MG63 (cell line): Measurements from ENCODE around the gene BUD13. TPM values are rescaled to one million over a fixed set of nuclear protein-coding genes. Genes with fewer than 3 reads are reported as not detected.
A peak's percentile ranks its signal among the peaks of the same experiment; 100 is the strongest.

ENCODE experiments used
- DNase-seq: peaks from one replicate; pipeline ENCODE4 v3.0.0-alpha.2; 2020
- H3K27me3 ChIP-seq: fragments of 250-450 bp; sonication (Bioruptor Pico); 2 replicates; pipeline ENCODE4 v1.5.1; 2020; ENCODE audit warnings: mild to moderate bottlenecking, moderate library complexity
- H3K36me3 ChIP-seq: fragments of 250-450 bp; sonication (Bioruptor Pico); 2 replicates; pipeline ENCODE4 v1.5.1; 2020; ENCODE audit warnings: mild to moderate bottlenecking, moderate library complexity
- H3K4me3 ChIP-seq: fragments of 250-450 bp; sonication (Bioruptor Pico); 2 replicates; pipeline ENCODE4 v1.5.1; 2020; ENCODE audit warnings: mild to moderate bottlenecking, moderate library complexity
- H3K9me3 ChIP-seq: fragments of 250-450 bp; sonication (Bioruptor Pico); 2 replicates; pipeline ENCODE4 v1.5.1; 2020; ENCODE audit warnings: mild to moderate bottlenecking, moderate library complexity
- total RNA-seq: library from RNA; depleted of rRNA; stranded (reverse); fragments of >200 nt; shearing (Covaris generic); gene quantifications from 2 replicates; pipeline ENCODE4 v1.2.3, GENCODE V29; 2014; ENCODE audit warnings: low replicate concordance

BUD13 gene
- total RNA-seq, 1 experiment from 2014 or later: 22.9 TPM

GRCh38 chr11:116732271-116733042 lies 40.3 kb downstream of the BUD13 start:
- peak; percentile 47 for DNase-seq
- Histone ChIP-seq H3K27me3 (no peaks in the 10 kb centered on the region), H3K36me3 (no peaks in the 10 kb centered on the region), H3K4me3 (no peak overlapping the region), H3K9me3 (no peaks in the 10 kb centered on the region)

- Histone ChIP-seq H3K9me3 (no peaks in the 10 kb centered on the region), H3K27me3 (no peaks in the 10 kb centered on the region), H3K36me3 (no peaks in the 10 kb centered on the region), H3K4me3 (no peak overlapping the region)
- no peak for DNase-seq
Measured at GRCh38 chr11:116731821-116732220, 41.0 kb downstream of the BUD13 start.

DNA sequence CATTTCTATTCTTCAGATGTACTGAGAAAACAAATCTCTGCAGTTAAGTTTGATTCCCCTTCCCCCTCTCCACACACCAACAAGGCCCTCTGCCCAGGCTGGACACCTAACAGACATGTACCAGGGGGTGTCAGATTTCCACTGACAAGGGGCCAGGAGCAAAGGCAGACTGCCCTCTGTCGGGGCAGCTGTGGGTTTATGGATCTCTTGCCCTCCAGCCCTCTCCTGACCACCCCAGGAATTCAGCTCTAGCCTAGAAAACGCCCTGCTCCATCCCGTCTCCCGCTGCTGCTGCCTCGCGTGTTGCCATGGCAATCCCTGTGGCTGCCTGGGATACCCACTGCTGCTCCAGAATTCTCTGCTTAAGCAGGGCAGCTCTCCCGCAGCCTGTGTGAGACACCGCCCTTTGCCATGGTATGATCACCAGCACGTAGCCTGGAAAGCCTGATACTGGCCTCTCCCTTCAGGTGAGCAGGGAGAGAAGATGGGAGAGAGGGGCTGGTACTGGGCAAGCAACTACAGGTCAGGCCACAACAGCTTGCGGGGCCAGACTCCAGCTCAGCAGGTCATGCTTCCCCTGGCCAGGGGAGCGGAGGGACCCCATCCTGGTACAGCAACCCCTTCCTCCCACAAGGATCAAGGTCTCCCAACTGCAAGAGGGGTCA lies 41.6 kb downstream of the BUD13 start:
- Histone ChIP-seq H3K4me3 (no peak overlapping the region), H3K36me3 (no peaks in the 10 kb centered on the region), H3K27me3 (no peaks in the 10 kb centered on the region), H3K9me3 (no peaks in the 10 kb centered on the region)
- no peak for DNase-seq

GRCh38 chr11:116730601-116731000 lies 42.2 kb downstream of the BUD13 start:
- Histone ChIP-seq H3K4me3 (no peak overlapping the region), H3K27me3 (no peaks in the 10 kb centered on the region), H3K36me3 (no peaks in the 10 kb centered on the region), H3K9me3 (no peaks in the 10 kb centered on the region)
- DNase-seq: no peak

GRCh38 chr11:116730241-116730561 lies 42.6 kb downstream of the BUD13 start:
- no peaks in the 10 kb centered on the region for H3K36me3 ChIP-seq
- H3K9me3 ChIP-seq: no peaks in the 10 kb centered on the region
- no peak overlapping the region for H3K4me3 ChIP-seq
- no peak for DNase-seq
- no peaks in the 10 kb centered on the region for H3K27me3 ChIP-seq

DNA sequence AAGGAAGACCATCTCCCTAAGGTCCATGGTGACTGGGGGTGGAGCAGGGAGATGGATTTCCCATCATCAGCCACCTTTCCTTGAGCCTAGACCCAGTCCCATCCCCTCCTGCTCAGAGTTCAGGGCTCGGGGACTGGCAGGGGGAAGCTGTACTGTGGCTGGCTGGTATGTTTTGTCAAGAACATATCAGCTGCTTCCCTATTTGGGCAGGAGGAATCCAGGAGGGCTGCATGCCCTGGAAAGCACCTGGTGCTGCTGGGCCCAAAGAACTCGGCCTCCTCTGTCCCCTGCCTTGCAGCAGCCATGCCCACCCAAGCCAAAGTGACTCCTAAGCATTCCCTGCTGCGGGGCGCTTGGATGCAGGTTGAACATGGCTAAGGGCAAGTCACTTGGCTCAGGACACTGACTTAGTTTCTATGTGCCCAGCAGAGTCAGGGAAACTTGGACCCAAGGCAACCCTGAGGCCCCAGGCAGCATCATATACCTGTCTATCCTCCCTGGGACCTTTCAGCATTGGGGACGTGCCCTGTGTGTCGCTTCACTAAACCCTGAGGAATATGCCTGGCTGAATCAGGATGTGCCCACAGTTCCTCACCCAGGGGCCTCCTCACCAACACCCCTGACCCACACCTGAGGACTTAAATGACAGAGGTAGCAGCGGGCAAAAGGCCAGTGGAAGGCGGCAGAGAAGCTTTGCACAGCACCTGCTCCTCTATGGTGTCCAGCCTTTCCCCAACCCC lies 43.1 kb downstream of the BUD13 start:
- no peaks in the 10 kb centered on the region for H3K36me3 ChIP-seq
- no peaks in the 10 kb centered on the region for H3K27me3 ChIP-seq
- H3K9me3 ChIP-seq: no peaks in the 10 kb centered on the region
- H3K4me3 ChIP-seq: no peak overlapping the region
- no peak for DNase-seq

DNA sequence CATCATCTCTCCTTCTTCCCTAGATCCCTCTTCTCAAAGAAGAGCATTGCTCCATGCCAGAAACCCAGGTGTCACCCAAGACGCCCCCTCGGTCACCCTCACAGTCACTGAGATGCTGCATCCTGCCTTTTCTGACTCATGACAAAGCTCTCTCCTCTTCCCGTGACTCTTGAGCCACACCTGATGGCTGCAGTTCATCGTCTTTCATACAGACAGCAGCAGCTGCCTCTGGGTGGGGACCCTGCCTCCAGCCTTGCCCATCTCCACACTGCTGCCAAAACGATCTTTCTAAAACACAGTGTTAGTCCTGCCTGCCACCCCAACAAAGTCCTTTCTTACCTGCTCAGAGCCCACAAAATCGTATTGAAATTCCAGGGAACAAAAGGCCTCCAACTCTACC lies 44.8 kb downstream of the BUD13 start:
- H3K4me3 ChIP-seq: no peak overlapping the region
- H3K36me3 ChIP-seq: no peaks in the 10 kb centered on the region
- DNase-seq: no peak
- no peaks in the 10 kb centered on the region for H3K9me3 ChIP-seq
- H3K27me3 ChIP-seq: no peaks in the 10 kb centered on the region

DNA sequence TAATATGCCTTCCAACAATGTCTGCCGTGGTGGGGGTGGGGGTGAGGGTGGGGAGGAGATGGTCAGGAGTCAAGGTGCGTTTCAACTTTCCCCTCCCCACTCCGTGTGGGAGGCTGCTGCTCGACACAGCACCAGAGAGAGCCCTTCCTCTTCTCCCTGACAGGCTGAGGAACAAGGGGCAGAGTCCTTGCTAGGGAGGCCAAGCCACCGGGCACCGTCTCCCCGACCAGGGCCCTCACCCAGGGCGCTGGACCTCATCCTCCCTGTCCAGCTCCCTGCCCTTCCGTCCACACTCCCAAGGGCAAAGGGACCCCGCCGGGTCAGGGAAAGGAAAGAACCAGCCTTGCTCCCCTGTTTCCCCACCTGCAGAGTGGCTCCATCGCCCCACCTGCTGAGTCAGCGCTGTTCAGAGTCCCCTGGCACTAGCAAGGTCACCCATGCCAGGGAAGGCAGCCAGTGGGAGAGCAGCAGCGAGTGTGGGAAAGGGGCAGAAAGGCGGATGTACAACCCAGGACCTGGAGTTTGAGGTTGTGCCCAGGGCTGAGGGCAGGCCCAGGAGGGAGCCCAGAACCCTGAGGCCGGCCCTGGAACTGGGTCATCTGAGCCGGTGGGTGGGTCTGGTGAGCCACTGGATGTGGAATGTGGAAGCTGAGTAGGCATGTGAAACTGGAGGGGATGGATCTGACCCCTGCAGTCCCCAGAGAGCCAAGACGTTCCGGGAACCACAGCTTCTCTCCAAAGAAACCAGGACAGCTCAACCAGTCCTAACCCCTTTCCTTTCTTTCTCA lies 47.2 kb downstream of the BUD13 start:
- Histone ChIP-seq H3K9me3 (no peaks in the 10 kb centered on the region), H3K4me3 (no peak overlapping the region), H3K27me3 (no peaks in the 10 kb centered on the region), H3K36me3 (no peaks in the 10 kb centered on the region)
- DNase-seq: peak; percentile 69

GRCh38 chr11:116724813-116725212 lies 48.0 kb downstream of the BUD13 start:
- Histone ChIP-seq H3K9me3 (no peaks in the 10 kb centered on the region), H3K36me3 (no peaks in the 10 kb centered on the region), H3K27me3 (no peaks in the 10 kb centered on the region), H3K4me3 (no peak overlapping the region)
- DNase-seq: no peak

GRCh38 chr11:116723511-116723910 lies 49.3 kb downstream of the BUD13 start:
- Histone ChIP-seq H3K27me3 (no peaks in the 10 kb centered on the region), H3K36me3 (no peaks in the 10 kb centered on the region), H3K9me3 (no peaks in the 10 kb centered on the region), H3K4me3 (no peak overlapping the region)
- DNase-seq: no peak

GRCh38 chr11:116721988-116722387 lies 50.8 kb downstream of the BUD13 start:
- Histone ChIP-seq H3K4me3 (no peak overlapping the region), H3K27me3 (no peaks in the 10 kb centered on the region), H3K36me3 (no peaks in the 10 kb centered on the region), H3K9me3 (no peaks in the 10 kb centered on the region)
- no peak for DNase-seq

- H3K27me3 ChIP-seq: no peaks in the 10 kb centered on the region
- DNase-seq: no peak
- no peaks in the 10 kb centered on the region for H3K9me3 ChIP-seq
- H3K4me3 ChIP-seq: no peak overlapping the region
- no peaks in the 10 kb centered on the region for H3K36me3 ChIP-seq
Measured at GRCh38 chr11:116720895-116721294, 51.9 kb downstream of the BUD13 start.

DNA sequence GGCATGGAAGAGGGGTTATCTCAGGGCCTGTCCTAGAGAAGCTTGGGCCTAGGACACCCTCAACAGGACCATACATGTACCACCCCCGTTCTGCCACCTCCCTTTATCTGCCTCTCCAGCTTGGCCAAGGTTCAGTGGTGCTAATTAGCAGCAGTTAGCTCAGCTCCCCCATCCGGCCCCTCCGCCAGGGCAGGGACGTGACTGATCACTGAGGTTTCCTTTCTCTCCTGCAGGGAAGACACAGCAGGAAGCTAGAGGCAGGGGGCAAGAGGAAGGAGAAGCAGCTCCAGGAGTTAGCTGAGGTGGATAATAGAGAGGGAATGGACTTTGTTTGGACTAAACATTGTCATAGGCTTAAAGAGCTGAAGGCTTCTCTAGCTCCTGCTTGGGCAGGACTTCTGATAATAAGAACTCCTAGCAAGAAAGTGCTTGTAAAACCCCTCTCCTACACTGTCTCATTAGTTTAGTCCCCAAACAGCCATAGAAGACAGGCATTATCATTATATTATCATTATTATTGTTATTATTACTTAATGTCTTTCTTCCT lies 53.8 kb downstream of the BUD13 start:
- no peaks in the 10 kb centered on the region for H3K9me3 ChIP-seq
- no peak for DNase-seq
- no peak overlapping the region for H3K4me3 ChIP-seq
- no peaks in the 10 kb centered on the region for H3K36me3 ChIP-seq
- H3K27me3 ChIP-seq: no peaks in the 10 kb centered on the region

- H3K4me3 ChIP-seq: no peak overlapping the region
- H3K27me3 ChIP-seq: no peaks in the 10 kb centered on the region
- H3K36me3 ChIP-seq: no peaks in the 10 kb centered on the region
- H3K9me3 ChIP-seq: no peaks in the 10 kb centered on the region
- no peak for DNase-seq
Measured at GRCh38 chr11:116716621-116717020, 56.2 kb downstream of the BUD13 start.

DNA sequence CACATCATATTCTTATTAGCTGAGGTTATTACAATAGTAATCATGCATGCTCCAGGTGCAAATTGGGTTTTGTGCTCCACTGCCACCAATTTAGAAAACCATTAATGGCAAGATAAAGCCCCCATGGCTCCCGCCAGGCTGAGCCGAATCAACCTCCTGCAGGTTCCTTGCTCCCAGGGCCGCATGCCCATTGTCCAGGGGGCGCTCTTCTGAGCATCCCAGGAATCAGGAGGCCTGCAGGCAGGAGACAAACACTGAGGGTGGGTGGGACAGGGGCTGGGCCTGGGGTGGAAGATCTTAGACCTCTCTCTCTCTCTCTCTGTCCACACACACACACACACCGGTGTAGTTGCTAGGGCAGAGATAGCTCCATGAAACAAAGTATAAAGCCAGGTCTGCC lies 57.4 kb downstream of the BUD13 start:
- Histone ChIP-seq H3K36me3 (no peaks in the 10 kb centered on the region), H3K27me3 (no peaks in the 10 kb centered on the region), H3K4me3 (no peak overlapping the region), H3K9me3 (no peaks in the 10 kb centered on the region)
- DNase-seq: no peak

- no peak for DNase-seq
- Histone ChIP-seq H3K27me3 (no peaks in the 10 kb centered on the region), H3K9me3 (no peaks in the 10 kb centered on the region), H3K36me3 (no peaks in the 10 kb centered on the region), H3K4me3 (no peak overlapping the region)
Measured at GRCh38 chr11:116714902-116715301, 57.9 kb downstream of the BUD13 start.

DNA sequence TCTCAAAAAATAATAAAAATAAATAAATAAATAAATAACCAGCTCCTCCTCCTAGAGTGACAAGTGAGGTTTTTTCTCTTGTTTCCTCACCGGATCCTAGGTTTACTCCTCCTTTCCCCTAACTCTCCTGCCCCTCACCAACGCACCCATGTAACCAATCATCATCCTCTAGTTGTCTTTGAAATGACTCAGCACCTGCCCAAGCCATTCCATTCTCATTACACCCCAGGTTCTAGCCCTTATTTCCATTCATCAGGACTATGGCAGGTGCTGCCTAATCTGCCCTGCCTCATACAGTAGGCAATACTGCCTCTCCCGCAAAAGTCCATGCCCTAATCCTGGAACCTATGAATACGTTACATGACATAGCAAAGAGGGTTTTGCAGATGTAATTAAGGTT lies 60.4 kb downstream of the BUD13 start:
- no peaks in the 10 kb centered on the region for H3K36me3 ChIP-seq
- no peak for DNase-seq
- no peaks in the 10 kb centered on the region for H3K27me3 ChIP-seq
- no peak overlapping the region for H3K4me3 ChIP-seq
- no peaks in the 10 kb centered on the region for H3K9me3 ChIP-seq
